RWPE2 (cell line): ENCODE measurements around the gene HMGN4.

Experiments used
- ATAC-seq: fragments of 200-7000 bp; cut with Tn5 transposase; 3 replicates; pipeline ENCODE4 v1.9.1; 2021; ENCODE audit warnings: low read depth
- DNase-seq: peaks from one replicate; pipeline ENCODE4 v3.0.0-alpha.2; 2020; ENCODE audit warnings: low spot score
- H3K27ac ChIP-seq: fragments of 450-650 bp; 2 replicates; pipeline ENCODE4 v1.5.1; 2017; ENCODE audit warnings: mild to moderate bottlenecking; ENCODE audit not compliant: poor library complexity, severe bottlenecking
- H3K27me3 ChIP-seq: fragments of 250-450 bp; sonication (Bioruptor Pico); 2 replicates; pipeline ENCODE4 v1.5.1; 2021; ENCODE audit warnings: mild to moderate bottlenecking, moderate library complexity; ENCODE audit not compliant: insufficient read depth, poor library complexity, severe bottlenecking
- H3K36me3 ChIP-seq: fragments of 250-450 bp; sonication (Bioruptor Pico); 2 replicates; pipeline ENCODE4 v1.5.1; 2020; ENCODE audit warnings: low read depth, mild to moderate bottlenecking, moderate library complexity
- H3K4me1 ChIP-seq: fragments of 250-450 bp; sonication (Bioruptor Pico); 2 replicates; pipeline ENCODE4 v1.5.1; 2021; ENCODE audit warnings: mild to moderate bottlenecking, moderate library complexity; ENCODE audit not compliant: insufficient read depth, poor library complexity, severe bottlenecking
- H3K4me3 ChIP-seq: fragments of 250-450 bp; sonication (Bioruptor Pico); 2 replicates; pipeline ENCODE4 v1.5.1; 2021; ENCODE audit warnings: mild to moderate bottlenecking, moderate library complexity; ENCODE audit not compliant: severe bottlenecking
- H3K9me3 ChIP-seq: fragments of 250-450 bp; sonication (Bioruptor Pico); 2 replicates; pipeline ENCODE4 v1.5.1; 2021; ENCODE audit warnings: mild to moderate bottlenecking, moderate library complexity; ENCODE audit not compliant: severe bottlenecking
- CTCF ChIP-seq: fragments of 450-650 bp; IDR thresholded peaks from one replicate; pipeline ENCODE4 v1.5.1; 2017; ENCODE audit warnings: mild to moderate bottlenecking, moderate library complexity; ENCODE audit not compliant: poor library complexity, severe bottlenecking

HMGN4 gene

GRCh38 chr6:26526928-26527327 lies 11.2 kb upstream of the HMGN4 start:
- Histone ChIP-seq H3K9me3 (no peaks in the 10 kb centered on the region), H3K36me3 (no peaks in the 10 kb centered on the region), H3K27ac (no peak overlapping the region), H3K4me1 (peaks cover 15% of the 10 kb centered on the region), H3K4me3 (no peak overlapping the region), H3K27me3 (no peaks in the 10 kb centered on the region)
- no peak for ATAC-seq
- no peak for TF ChIP-seq CTCF
- no peak for DNase-seq

- Histone ChIP-seq H3K36me3 (no peaks in the 10 kb centered on the region), H3K4me3 (no peak overlapping the region), H3K9me3 (no peaks in the 10 kb centered on the region), H3K4me1 (peaks cover 3% of the 10 kb centered on the region), H3K27me3 (no peaks in the 10 kb centered on the region), H3K27ac (no peak overlapping the region)
- ATAC-seq (no peak), DNase-seq (no peak)
- no peak for TF ChIP-seq CTCF
Observed at GRCh38 chr6:26530203-26530602, 8.0 kb upstream of the HMGN4 start.

- H3K27ac ChIP-seq: no peak overlapping the region
Observed at GRCh38 chr6:26531897-26532296, 6.3 kb upstream of the HMGN4 start.

GRCh38 chr6:26532699-26533531 lies 5.3 kb upstream of the HMGN4 start:
- peak overlapping the region; percentile 58 for H3K4me3 ChIP-seq
- TF ChIP-seq CTCF: no peak
- peak; percentile 53 for ATAC-seq
- no peaks in the 10 kb centered on the region for H3K27me3 ChIP-seq
- H3K4me1 ChIP-seq: peaks cover 8% of the 10 kb centered on the region
- H3K9me3 ChIP-seq: no peaks in the 10 kb centered on the region
- H3K27ac ChIP-seq: peak overlapping the region; percentile 16
- no peaks in the 10 kb centered on the region for H3K36me3 ChIP-seq
- DNase-seq: no peak

More at GRCh38 chr6:26531897-26532296, 6.3 kb upstream of the HMGN4 start:
- Histone ChIP-seq H3K36me3 (no peaks in the 10 kb centered on the region), H3K9me3 (no peaks in the 10 kb centered on the region), H3K4me3 (no peak overlapping the region), H3K4me1 (peaks cover 8% of the 10 kb centered on the region), H3K27me3 (no peaks in the 10 kb centered on the region)
- DNase-seq (no peak), ATAC-seq (no peak)
- no peak for TF ChIP-seq CTCF

GRCh38 chr6:26533532-26533931 lies 4.6 kb upstream of the HMGN4 start:
- no peaks in the 10 kb centered on the region for H3K27me3 ChIP-seq
- no peaks in the 10 kb centered on the region for H3K9me3 ChIP-seq
- peak overlapping the region; percentile 58 for H3K4me3 ChIP-seq
- no peak for TF ChIP-seq CTCF
- peaks cover 8% of the 10 kb centered on the region for H3K4me1 ChIP-seq
- DNase-seq (no peak), ATAC-seq (no peak)
- peak overlapping the region; percentile 16 for H3K27ac ChIP-seq
- H3K36me3 ChIP-seq: no peaks in the 10 kb centered on the region
